SU-DHL-6 (cell line): ENCODE measurements around the gene LMTK3.
A peak's percentile ranks its signal among the peaks of the same experiment; 100 is the strongest.

Experiments
- EZH2phosphoT487 ChIP-seq: fragments of 200-600 bp; sonication (generic), shearing (Covaris generic); conservative IDR thresholded peaks from 2 replicates; pipeline ENCODE4 v1.6.1; 2018; ENCODE audit warnings: mild to moderate bottlenecking, antibody characterized with exemption, low read length, moderate library complexity, mixed read lengths
- TF ChIP-seq, protein P1 (sequence below): fragments of 200-600 bp; sonication (generic); IDR thresholded peaks from one replicate; pipeline ENCODE4 v1.5.1; 2017; ENCODE audit warnings: antibody characterized with exemption, mild to moderate bottlenecking, low read length, moderate library complexity; ENCODE audit not compliant: insufficient read depth, poor library complexity, severe bottlenecking

DNA sequence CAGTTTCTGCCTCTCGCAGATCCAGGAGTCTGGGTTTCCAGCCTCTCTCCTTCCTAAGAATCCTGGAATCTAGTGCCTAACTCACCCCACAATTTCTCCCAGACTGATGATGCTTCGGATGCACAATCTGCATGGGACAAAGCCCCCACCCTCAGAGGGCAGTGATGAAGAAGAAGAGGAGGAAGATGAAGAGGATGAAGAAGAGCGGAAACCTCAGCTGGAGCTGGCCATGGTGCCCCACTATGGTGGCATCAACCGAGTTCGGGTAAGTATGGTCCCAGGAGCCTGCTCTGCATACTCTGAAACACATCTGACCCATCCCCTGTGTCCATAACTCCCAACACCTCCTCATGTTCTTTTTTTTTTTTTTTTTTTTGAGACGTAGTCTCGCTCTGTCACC is 65.1 kb downstream of the LMTK3 start:
- TF ChIP-seq, protein P1, sequence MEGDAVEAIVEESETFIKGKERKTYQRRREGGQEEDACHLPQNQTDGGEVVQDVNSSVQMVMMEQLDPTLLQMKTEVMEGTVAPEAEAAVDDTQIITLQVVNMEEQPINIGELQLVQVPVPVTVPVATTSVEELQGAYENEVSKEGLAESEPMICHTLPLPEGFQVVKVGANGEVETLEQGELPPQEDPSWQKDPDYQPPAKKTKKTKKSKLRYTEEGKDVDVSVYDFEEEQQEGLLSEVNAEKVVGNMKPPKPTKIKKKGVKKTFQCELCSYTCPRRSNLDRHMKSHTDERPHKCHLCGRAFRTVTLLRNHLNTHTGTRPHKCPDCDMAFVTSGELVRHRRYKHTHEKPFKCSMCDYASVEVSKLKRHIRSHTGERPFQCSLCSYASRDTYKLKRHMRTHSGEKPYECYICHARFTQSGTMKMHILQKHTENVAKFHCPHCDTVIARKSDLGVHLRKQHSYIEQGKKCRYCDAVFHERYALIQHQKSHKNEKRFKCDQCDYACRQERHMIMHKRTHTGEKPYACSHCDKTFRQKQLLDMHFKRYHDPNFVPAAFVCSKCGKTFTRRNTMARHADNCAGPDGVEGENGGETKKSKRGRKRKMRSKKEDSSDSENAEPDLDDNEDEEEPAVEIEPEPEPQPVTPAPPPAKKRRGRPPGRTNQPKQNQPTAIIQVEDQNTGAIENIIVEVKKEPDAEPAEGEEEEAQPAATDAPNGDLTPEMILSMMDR = peak; percentile 5
- TF ChIP-seq EZH2phosphoT487 = no peak
